HepG2 (cell line): Measurements from ENCODE around the gene SLF1. TPM values are rescaled to one million over a fixed set of nuclear protein-coding genes. Genes with fewer than 3 reads are reported as not detected.

ENCODE experiments used
- ATAC-seq: fragments of 200-7000 bp; cut with Tn5 transposase; 3 replicates; pipeline ENCODE4 v1.9.1; 2020; ENCODE audit warnings: mild to moderate bottlenecking, moderate library complexity
- BruUV-seq: library from RNA; stranded (reverse); fragments of 400-500 nt; replicated peaks from 2 replicates; lab custom pipeline; 2021; lab: Mats Ljungman, UMichigan
- CTCF ChIA-PET: fragments of 300-600 bp; formaldehyde crosslinking; extraction: SDS; loops from one replicate; lab custom pipeline; 2021; ENCODE audit warnings: low total read pairs, inconsistent platforms, low intra/inter-chr PET ratio; lab: Yijun Ruan, JAX
- POLR2A ChIA-PET: fragments of 350-600 bp; sonication (Branson Sonifier 250); formaldehyde crosslinking; loops from one replicate; lab custom pipeline; 2020; ENCODE audit warnings: antibody characterized with exemption, inconsistent platforms; lab: Yijun Ruan, JAX
- DNase-seq: peaks from one replicate; pipeline ENCODE4 v3.0.0-alpha.2; 2015; ENCODE audit warnings: low spot score
- FAIRE-seq: peaks from 3 replicates; lab custom pipeline; 2011; peaks lifted over from hg19 to GRCh38; lab: Jason Lieb, UNC
- H2AFZ ChIP-seq: one replicate; pipeline ENCODE4 v1.6.1; 2011; ENCODE audit warnings: low read length, inconsistent platforms
- H3K27ac ChIP-seq: fragments of 300-600 bp; 3 replicates; pipeline ENCODE4 v1.8.0; 2011; ENCODE audit warnings: mixed run types, mild to moderate bottlenecking, mixed read lengths, low read length, inconsistent platforms; ENCODE audit not compliant: insufficient read depth; ENCODE audit errors: extremely low read length
- H3K27me3 ChIP-seq, 2 experiments: fragments of 200-600 bp in 1 of 2; 2 replicates in 1 of 2; 3 replicates in 1 of 2; pipeline versions ENCODE4 v1.6.0 to v1.8.0; 2011; ENCODE audit warnings: low read length in 2 of 2, mild to moderate bottlenecking in 2 of 2, moderate library complexity in 2 of 2, inconsistent platforms in 1 of 2; ENCODE audit not compliant: insufficient read depth in 2 of 2, control insufficient read depth in 1 of 2
- H3K36me3 ChIP-seq, 2 experiments: fragments of 200-600 bp in 1 of 2; replicated peaks in 1 of 2; 2 replicates in 1 of 2; 3 replicates in 1 of 2; pipeline versions ENCODE4 v1.5.1 to v1.8.0; 2011; ENCODE audit warnings: low read length in 2 of 2, inconsistent platforms in 1 of 2; ENCODE audit not compliant: insufficient read depth in 2 of 2, control insufficient read depth in 1 of 2
- H3K4me1 ChIP-seq: 2 replicates; pipeline ENCODE4 v1.5.1; 2012; ENCODE audit warnings: low read length, inconsistent platforms; ENCODE audit not compliant: insufficient read depth
- H3K4me2 ChIP-seq: 2 replicates; pipeline ENCODE4 v1.6.0; 2011; ENCODE audit warnings: low read depth, low read length, inconsistent platforms
- H3K4me3 ChIP-seq, 3 experiments: fragments of 200-600 bp in 1 of 3; sonication (generic), shearing (Covaris generic) in 1 of 3; replicated peaks in 1 of 3; 2 replicates each; pipeline ENCODE4 v1.5.1; 2011 to 2016; ENCODE audit warnings: low read length in 3 of 3, inconsistent platforms in 2 of 3, low read depth in 2 of 3, mild to moderate bottlenecking in 2 of 3, control low read depth in 1 of 3, mixed read lengths in 1 of 3; ENCODE audit not compliant: insufficient read depth in 1 of 3
- H3K79me2 ChIP-seq: one replicate; pipeline ENCODE4 v1.6.1; 2011; ENCODE audit warnings: low read length, inconsistent platforms; ENCODE audit not compliant: insufficient read depth
- H3K9ac ChIP-seq: 2 replicates; pipeline ENCODE4 v1.6.0; 2011; ENCODE audit warnings: mild to moderate bottlenecking, low read depth, low read length, inconsistent platforms; ENCODE audit not compliant: insufficient read depth
- H3K9me3 ChIP-seq: 2 replicates; pipeline ENCODE4 v1.5.1; 2012; ENCODE audit warnings: mild to moderate bottlenecking, low read length
- H4K20me1 ChIP-seq: 2 replicates; pipeline ENCODE4 v1.6.0; 2011; ENCODE audit warnings: inconsistent platforms, mild to moderate bottlenecking, low read length, moderate library complexity; ENCODE audit not compliant: insufficient read depth
- ARID3A ChIP-seq: IDR thresholded peaks from 2 replicates; pipeline ENCODE4 v1.6.1; 2012; ENCODE audit warnings: low read depth, low read length, improper control_type of control experiment
- CHD4 ChIP-seq: fragments of 200-600 bp; sonication (generic); IDR thresholded peaks from 2 replicates; pipeline ENCODE4 v1.7.0; 2017; ENCODE audit warnings: mild to moderate bottlenecking, low read length, borderline replicate concordance
- ZNF143 ChIP-seq: sonication (generic); formaldehyde crosslinking; IDR thresholded peaks from 2 replicates; pipeline ENCODE4 v1.4.0; 2020; ENCODE audit warnings: missing genetic modification reagents
- ZNF350 ChIP-seq: sonication (generic); formaldehyde crosslinking; IDR thresholded peaks from 2 replicates; pipeline ENCODE4 v1.4.0; 2020; ENCODE audit warnings: mild to moderate bottlenecking, low read depth, missing genetic modification reagents, borderline replicate concordance
- ZNF362 ChIP-seq: sonication (generic); formaldehyde crosslinking; IDR thresholded peaks from 2 replicates; pipeline ENCODE4 v1.4.0; 2020; ENCODE audit warnings: missing genetic modification reagents, mild to moderate bottlenecking, borderline replicate concordance
- ZSCAN22 ChIP-seq: sonication (generic); formaldehyde crosslinking; IDR thresholded peaks from 2 replicates; pipeline ENCODE4 v1.4.0; 2020; ENCODE audit warnings: mild to moderate bottlenecking, missing genetic modification reagents
- WGBS: methylation state at CpG from one replicate; pipeline ENCODE4 v1.1.6; 2017; ENCODE audit warnings: low lambda C conversion rate; 5-methylcytosine and 5-hydroxymethylcytosine counted together
- in situ Hi-C: cut with HindIII; loops from 2 replicates; pipeline ENCODE4 v1.10.0; 2017; ENCODE audit warnings: low pct_unique_long_range_greater_than_20kb; ENCODE audit not compliant: extremely low pct_ligation_motif_present
- intact Hi-C: fragments of 100-400 bp; cut with micrococcal nuclease; formaldehyde crosslinking; loops from one replicate; pipeline ENCODE4 v1.10.0; 2022; ENCODE audit not compliant: unreplicated experiment
- polyA plus RNA-seq, 8 experiments: library from polyadenylated mRNA; depleted of rRNA in 3 of 8; stranded (reverse) in 7 of 8; unstranded in 1 of 8; fragments of >200 nt; fragmentation: Illumina TruSeq in 4 of 8; extraction: Trizol in 4 of 8; gene quantifications; 2 replicates each; pipeline versions ENCODE4 v1.2.1 to v1.2.3, GENCODE V29; 2011 to 2016; ENCODE audit warnings: low read depth in 4 of 8, missing spikeins in 1 of 8, mixed read lengths in 1 of 8; ENCODE audit not compliant: insufficient read depth in 1 of 8
- total RNA-seq, 5 experiments: library from RNA; depleted of rRNA; stranded (reverse); fragments of >200 nt; fragmentation: Illumina TruSeq; extraction: Trizol; gene quantifications; 2 replicates each; pipeline ENCODE4 v1.2.3, GENCODE V29; 2016; ENCODE audit warnings: low read depth in 1 of 5

Gene SLF1
- total and polyA plus RNA-seq, 2 of the 13 experiments (the other 11 are each of a cell fraction or from before 2014, with no cell fraction given) = 2.1 to 9.1 TPM

GRCh38 chr5:94674490-94675382 lies 56.3 kb downstream of the SLF1 start:
- ChIA-PET POLR2A (no interaction called here), CTCF (no interaction called here)
- no peak for FAIRE-seq

GRCh38 chr5:94675965-94676618 lies 57.6 kb downstream of the SLF1 start:
- intact Hi-C loops = no loop called here
- Histone ChIP-seq H3K9me3 (no peaks in the 10 kb centered on the region), H3K27ac (no peak overlapping the region), H3K9ac (no peak overlapping the region), H3K79me2 (no peaks in the 10 kb centered on the region), H3K36me3 (peaks cover 0 to 7% of the 10 kb centered on the region in 2 experiments; a peak in 1 of 5 replicates), H3K4me3 (no peak overlapping the region), H3K4me2 (no peak overlapping the region), H3K27me3 (no peaks in the 10 kb centered on the region), H3K4me1 (no peaks in the 10 kb centered on the region), H4K20me1 (no peaks in the 10 kb centered on the region), H2AFZ (no peak overlapping the region)
- no peak for DNase-seq
- ChIA-PET CTCF (no interaction called here), POLR2A (no interaction called here)
- no peak for FAIRE-seq
- no peak for ATAC-seq
- in situ Hi-C loops = no loop called here
- BruUV-seq = no TSS peak
- 100% methylated on average over 2 of the region's 4 CpGs for WGBS
- no peak for TF ChIP-seq ZNF143 (CRISPR knock-in tag)
- TF ChIP-seq ZNF350 (CRISPR knock-in tag) = no peak
- no peak for TF ChIP-seq ARID3A
- no peak for TF ChIP-seq ZSCAN22 (CRISPR knock-in tag)
- no peak for TF ChIP-seq ZNF362 (CRISPR knock-in tag)

More at GRCh38 chr5:94674490-94675382, 56.3 kb downstream of the SLF1 start:
- whole genome bisulfite sequencing = 98% methylated on average over 1 of the region's 1 CpG
- Histone ChIP-seq H3K9ac (no peak overlapping the region), H3K9me3 (no peaks in the 10 kb centered on the region), H3K4me3 (no peak overlapping the region), H4K20me1 (no peaks in the 10 kb centered on the region), H3K27ac (no peak overlapping the region), H3K4me1 (no peaks in the 10 kb centered on the region), H3K27me3 (no peaks in the 10 kb centered on the region), H3K79me2 (no peaks in the 10 kb centered on the region), H3K36me3 (peaks cover 0 to 7% of the 10 kb centered on the region in 2 experiments; a peak in 1 of 5 replicates), H3K4me2 (no peak overlapping the region), H2AFZ (no peak overlapping the region)
- no peak for DNase-seq
- no TSS peak for BruUV-seq
- in situ Hi-C loops = no loop called here
- ATAC-seq = no peak
- intact Hi-C loops = no loop called here
- TF ChIP-seq CHD4 = no peak
